ENCODE data around the gene DTWD1. TPM values are rescaled to one million over a fixed set of nuclear protein-coding genes. Genes with fewer than 3 reads are reported as not detected.
"Not testable (repeated sequence)": the region's sequence is repeated elsewhere in the genome, so short reads cannot be mapped to it uniquely, and the experiment has no call there.

DTWD1 gene
- total and polyA plus RNA-seq, 3 experiments from 2014 or later: 23.1 to 25.1 (median 24.1) TPM

DNA sequence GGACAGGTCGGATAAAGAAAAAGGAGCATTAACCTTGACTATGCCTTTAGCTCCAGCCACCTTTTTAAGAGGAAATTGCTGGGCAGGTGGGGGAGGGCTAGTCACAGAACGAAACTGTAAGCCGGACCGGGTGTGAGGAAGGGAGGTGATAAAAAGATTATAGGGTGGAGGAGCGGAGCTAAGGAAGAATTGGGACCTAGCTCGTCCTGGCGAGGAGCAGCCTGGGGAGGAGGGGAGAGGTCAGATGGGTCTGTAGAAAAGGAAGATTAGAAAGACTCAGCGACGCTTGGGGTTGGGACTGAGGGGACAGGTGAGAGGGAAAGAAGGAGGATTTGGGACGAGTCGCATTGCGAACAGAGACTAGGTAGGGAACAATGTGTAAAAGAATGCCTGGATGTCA is 82.1 kb downstream of the DTWD1 start:
- H3K4me1 ChIP-seq (ENCODE audit: insufficient read depth, low read length); H3K9me3 Mint-ChIP-seq; POLR2A ChIA-PET; H3K27ac Mint-ChIP-seq; H3K36me3 Mint-ChIP-seq; H3K27me3 Mint-ChIP-seq; H3K9me3 ChIP-seq (ENCODE audit: low read length); H3K4me3 ChIP-seq (ENCODE audit: low read length); H3K4me3 Mint-ChIP-seq; CTCF ChIA-PET; DNase-seq; H3K36me3 ChIP-seq (ENCODE audit: insufficient read depth, low read length); H3K27me3 ChIP-seq (ENCODE audit: insufficient read depth, low read length, poor library complexity, severe bottlenecking); H3K27ac ChIP-seq (ENCODE audit: low read depth, low read length); H3K4me1 Mint-ChIP-seq: not testable (repeated sequence)

Other genes with a start within 250 kb of the DTWD1 start
- gene FGF7, start 197.8 kb upstream of the DTWD1 start, total RNA-seq: not detected
- gene FGF7, start 197.8 kb upstream of the DTWD1 start, polyA plus RNA-seq: not detected
- gene FAM227B, start 230 bp upstream of the DTWD1 start, total RNA-seq: 1 to 10 TPM; 4.9 to 5.6 TPM
- 20.4 TPM for gene FAM227B, start 230 bp upstream of the DTWD1 start, polyA plus RNA-seq